Keratinocyte (primary cell): ENCODE data around the gene TANK. TPM values are rescaled to one million over a fixed set of nuclear protein-coding genes. Genes with fewer than 3 reads are reported as not detected.

ENCODE experiments used
- DNase-seq: peaks from one replicate; pipeline ENCODE4 v3.0.0-alpha.2; 2011; ENCODE audit warnings: low read depth, missing footprints, low spot score
- FAIRE-seq: peaks from 2 replicates; lab custom pipeline; 2011; peaks lifted over from hg19 to GRCh38; lab: Jason Lieb, UNC
- H2AFZ ChIP-seq: 2 replicates; pipeline ENCODE4 v1.6.0; 2012; ENCODE audit warnings: low read length, control low read depth, inconsistent platforms; ENCODE audit not compliant: control insufficient read depth
- H3K27ac ChIP-seq: 2 replicates; pipeline ENCODE4 v1.5.1; 2011; ENCODE audit warnings: low read length; ENCODE audit not compliant: control insufficient read depth, insufficient read depth
- H3K27me3 ChIP-seq: 3 replicates; pipeline ENCODE4 v1.6.0; 2011; ENCODE audit warnings: low read length; ENCODE audit not compliant: control insufficient read depth, insufficient read depth; ENCODE audit errors: extremely low read depth
- H3K36me3 ChIP-seq, 2 experiments: 2 replicates in 1 of 2; 3 replicates in 1 of 2; pipeline ENCODE4 v1.5.1; 2011; ENCODE audit warnings: low read length in 2 of 2, mild to moderate bottlenecking in 1 of 2; ENCODE audit not compliant: control insufficient read depth in 2 of 2, insufficient read depth in 2 of 2; ENCODE audit errors: extremely low read depth in 1 of 2
- H3K4me1 ChIP-seq: 3 replicates; pipeline ENCODE4 v1.5.1; 2011; ENCODE audit warnings: low read length; ENCODE audit not compliant: control insufficient read depth, insufficient read depth; ENCODE audit errors: extremely low read depth
- H3K4me2 ChIP-seq: 3 replicates; pipeline ENCODE4 v1.6.0; 2011; ENCODE audit warnings: low read depth, low read length; ENCODE audit not compliant: control insufficient read depth, insufficient read depth; ENCODE audit errors: extremely low read depth
- H3K4me3 ChIP-seq, 3 experiments: fragments of 200-600 bp in 1 of 3; sonication (generic) in 1 of 3; 2 replicates in 2 of 3; 3 replicates in 1 of 3; pipeline ENCODE4 v1.5.1; 2011 to 2016; ENCODE audit warnings: low read length in 3 of 3, mild to moderate bottlenecking in 3 of 3, control low read depth in 2 of 3, inconsistent platforms in 1 of 3, low read depth in 1 of 3, mixed read lengths in 1 of 3, mixed run types in 1 of 3, moderate library complexity in 1 of 3; ENCODE audit not compliant: control insufficient read depth in 2 of 3, insufficient read depth in 2 of 3; ENCODE audit errors: extremely low read depth in 1 of 3
- H3K79me2 ChIP-seq: 2 replicates; pipeline ENCODE4 v1.6.0; 2012; ENCODE audit warnings: low read length; ENCODE audit not compliant: control insufficient read depth, insufficient read depth
- H3K9ac ChIP-seq: 3 replicates; pipeline ENCODE4 v1.6.0; 2011; ENCODE audit warnings: low read length; ENCODE audit not compliant: control insufficient read depth, insufficient read depth; ENCODE audit errors: extremely low read depth
- H3K9me1 ChIP-seq: 3 replicates; pipeline ENCODE4 v1.6.0; 2011; ENCODE audit warnings: low read length; ENCODE audit not compliant: control insufficient read depth, insufficient read depth; ENCODE audit errors: extremely low read depth
- H3K9me3 ChIP-seq: 2 replicates; pipeline ENCODE4 v1.5.1; 2012; ENCODE audit warnings: low read depth, low read length; ENCODE audit not compliant: control insufficient read depth
- H4K20me1 ChIP-seq: 3 replicates; pipeline ENCODE4 v1.6.0; 2011; ENCODE audit warnings: low read length; ENCODE audit not compliant: control insufficient read depth, insufficient read depth; ENCODE audit errors: extremely low read depth
- EZH2 ChIP-seq: IDR thresholded peaks from one replicate; pipeline ENCODE4 v1.6.1; 2012; ENCODE audit warnings: inconsistent platforms, mild to moderate bottlenecking, low read length, moderate library complexity
- dilution Hi-C: fragments of 300-500 bp; cut with MboI; formaldehyde crosslinking; loops from one replicate; pipeline ENCODE4 v1.7.0; 2020; ENCODE audit warnings: low sequenced_read_pairs; ENCODE audit not compliant: extremely low pct_ligation_motif_present
- polyA plus RNA-seq, 5 experiments: library from polyadenylated mRNA; depleted of rRNA in 3 of 5; stranded (reverse) in 3 of 5; stranded (forward) in 1 of 5; unstranded in 1 of 5; fragments of >200 nt; gene quantifications; 1 replicate in 1 of 5; 2 replicates in 3 of 5; 3 replicates in 1 of 5; pipeline versions ENCODE4 v1.2.1 to v1.2.3, GENCODE V29; 2011 to 2012; ENCODE audit warnings: missing spikeins in 2 of 5, low read depth in 1 of 5, low replicate concordance in 1 of 5
- TF ChIP-seq, protein P1 (sequence below), 3 experiments: IDR thresholded peaks in 1 of 3; conservative IDR thresholded peaks in 1 of 3; optimal IDR thresholded peaks in 1 of 3; 2 replicates in 2 of 3; 3 replicates in 1 of 3; pipeline versions ENCODE3 to v1.5.1; 2011; ENCODE audit warnings: low read length in 3 of 3, mild to moderate bottlenecking in 3 of 3, moderate library complexity in 2 of 3, control low read depth in 1 of 3, inconsistent platforms in 1 of 3; ENCODE audit not compliant: insufficient read depth in 2 of 3; ENCODE audit errors: extremely low read depth in 1 of 3

Gene TANK
- polyA plus RNA-seq, 1 donor (not counting 4 experiments of a cell fraction or from before 2014, with no cell fraction given), result 47.2 TPM

DNA sequence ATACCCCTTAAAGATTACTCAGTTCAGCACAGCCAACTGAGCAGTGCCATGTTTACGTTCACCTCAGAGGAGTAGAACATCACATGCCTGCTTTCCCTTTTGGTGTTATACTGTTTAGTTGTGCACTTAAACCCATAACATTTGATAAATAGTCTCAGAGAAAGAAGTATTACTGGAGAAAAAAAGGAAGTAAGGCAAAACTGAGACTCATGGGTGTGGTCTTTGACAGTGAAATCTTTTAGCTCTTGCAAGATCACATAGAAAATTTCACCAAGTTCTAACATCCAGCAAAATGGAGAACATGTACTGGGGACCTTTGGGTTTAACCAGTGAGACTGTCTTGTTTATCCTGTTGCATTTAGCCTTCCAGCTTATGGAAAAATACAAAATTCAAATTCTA is 5.6 kb downstream of the TANK start:
- H3K27ac ChIP-seq, result no peak overlapping the region
- peaks cover 1 to 19% of the 10 kb centered on the region in 2 experiments for H3K36me3 ChIP-seq
- no peak for FAIRE-seq
- H3K9me3 ChIP-seq, result no peaks in the 10 kb centered on the region
- peaks cover 46% of the 10 kb centered on the region for H3K79me2 ChIP-seq
- dilution Hi-C loops, result no loop called here
- no peak overlapping the region for H3K4me3 ChIP-seq
- H3K9ac ChIP-seq, result no peak overlapping the region
- no peaks in the 10 kb centered on the region for H3K27me3 ChIP-seq
- no peaks in the 10 kb centered on the region for H3K9me1 ChIP-seq
- peak overlapping the region; percentile 29 for H3K4me2 ChIP-seq
- H3K4me1 ChIP-seq, result peaks cover 34% of the 10 kb centered on the region
- TF ChIP-seq, protein P1, sequence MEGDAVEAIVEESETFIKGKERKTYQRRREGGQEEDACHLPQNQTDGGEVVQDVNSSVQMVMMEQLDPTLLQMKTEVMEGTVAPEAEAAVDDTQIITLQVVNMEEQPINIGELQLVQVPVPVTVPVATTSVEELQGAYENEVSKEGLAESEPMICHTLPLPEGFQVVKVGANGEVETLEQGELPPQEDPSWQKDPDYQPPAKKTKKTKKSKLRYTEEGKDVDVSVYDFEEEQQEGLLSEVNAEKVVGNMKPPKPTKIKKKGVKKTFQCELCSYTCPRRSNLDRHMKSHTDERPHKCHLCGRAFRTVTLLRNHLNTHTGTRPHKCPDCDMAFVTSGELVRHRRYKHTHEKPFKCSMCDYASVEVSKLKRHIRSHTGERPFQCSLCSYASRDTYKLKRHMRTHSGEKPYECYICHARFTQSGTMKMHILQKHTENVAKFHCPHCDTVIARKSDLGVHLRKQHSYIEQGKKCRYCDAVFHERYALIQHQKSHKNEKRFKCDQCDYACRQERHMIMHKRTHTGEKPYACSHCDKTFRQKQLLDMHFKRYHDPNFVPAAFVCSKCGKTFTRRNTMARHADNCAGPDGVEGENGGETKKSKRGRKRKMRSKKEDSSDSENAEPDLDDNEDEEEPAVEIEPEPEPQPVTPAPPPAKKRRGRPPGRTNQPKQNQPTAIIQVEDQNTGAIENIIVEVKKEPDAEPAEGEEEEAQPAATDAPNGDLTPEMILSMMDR (optimal IDR thresholded peaks at IDR 0.05 in 1 of 3, IDR thresholded peaks at IDR 0.05 in 1 of 3, conservative IDR thresholded peaks at IDR 0.05 in 1 of 3; ENCODE audit: extremely low read depth in 1 of 3, insufficient read depth in 2 of 3, low read length in 3 of 3), result no peak
- no peak for TF ChIP-seq EZH2
- H4K20me1 ChIP-seq, result no peaks in the 10 kb centered on the region
- no peak for DNase-seq
- no peak overlapping the region for H2AFZ ChIP-seq

DNA sequence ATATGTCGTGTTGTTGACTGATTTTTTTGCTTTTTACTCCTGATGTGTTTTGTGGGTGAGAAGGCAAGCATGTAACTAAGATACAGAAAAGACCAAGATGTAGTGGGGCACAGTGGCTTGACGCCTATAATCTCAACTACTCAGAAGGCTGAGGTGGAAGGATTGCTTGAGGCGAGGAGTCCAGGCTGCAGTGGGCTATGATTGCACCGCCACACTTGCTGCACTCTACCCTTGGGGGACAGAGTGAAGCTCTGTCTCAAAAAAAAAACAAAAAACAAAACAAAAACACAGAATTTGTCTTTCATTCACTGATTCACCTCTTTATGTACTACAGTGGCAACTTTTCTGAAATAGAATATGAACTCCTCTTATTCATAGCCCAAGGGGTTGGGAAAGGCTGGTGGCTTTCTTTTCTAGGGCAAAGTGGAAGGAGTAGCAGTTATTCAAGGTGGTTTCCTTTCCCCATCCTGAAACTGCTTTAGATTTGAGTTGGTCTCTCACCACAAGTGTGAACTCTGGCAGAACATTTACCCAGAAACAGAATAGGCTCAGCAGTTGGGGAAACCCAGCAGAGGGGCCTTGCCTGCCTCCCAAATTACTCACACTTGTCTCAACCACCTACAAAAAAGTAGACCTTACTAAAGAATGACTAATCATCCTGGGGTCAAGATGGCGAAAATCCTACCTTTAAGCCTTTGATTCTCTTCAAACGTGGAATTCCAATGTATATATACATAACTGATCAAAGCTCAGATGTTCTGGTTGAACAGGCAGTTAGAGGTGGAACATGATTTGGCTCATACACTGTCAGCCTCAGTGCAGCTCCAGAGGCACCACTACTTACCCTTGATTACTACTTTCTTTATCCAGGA is 6.5 kb downstream of the TANK start:
- FAIRE-seq (peak; percentile 13), DNase-seq (peak; percentile 60)
- Histone ChIP-seq H3K36me3 (peaks cover 1 to 19% of the 10 kb centered on the region in 2 experiments), H3K27ac (peak overlapping the region; percentile 48), H3K4me1 (peaks cover 38% of the 10 kb centered on the region), H3K9me1 (no peaks in the 10 kb centered on the region), H2AFZ (no peak overlapping the region), H4K20me1 (no peaks in the 10 kb centered on the region), H3K4me3 (no peak overlapping the region), H3K9me3 (no peaks in the 10 kb centered on the region), H3K79me2 (peaks cover 37% of the 10 kb centered on the region), H3K9ac (no peak overlapping the region), H3K4me2 (peak overlapping the region; percentile 38), H3K27me3 (no peaks in the 10 kb centered on the region)
- TF ChIP-seq, protein P1 (optimal IDR thresholded peaks at IDR 0.05 in 1 of 3, IDR thresholded peaks at IDR 0.05 in 1 of 3, conservative IDR thresholded peaks at IDR 0.05 in 1 of 3; ENCODE audit: extremely low read depth in 1 of 3, insufficient read depth in 2 of 3, low read length in 3 of 3), result no peak
- no peak for TF ChIP-seq EZH2
- dilution Hi-C loops, result no loop called here
